GM12878 (cell line): ENCODE data around the gene EHHADH. TPM values are rescaled to one million over a fixed set of nuclear protein-coding genes. Genes with fewer than 3 reads are reported as not detected.

Source experiments
- CBX3 ChIP-seq: fragments of 200-600 bp; sonication (generic); IDR thresholded peaks from 2 replicates; pipeline ENCODE4 v1.6.1; 2016; ENCODE audit warnings: low read depth, borderline replicate concordance
- CTCF ChIP-seq, 3 experiments: IDR thresholded peaks in 2 of 3; conservative IDR thresholded peaks in 1 of 3; 2 replicates each; pipeline ENCODE4 v1.5.1; 2011; ENCODE audit warnings: low read depth in 3 of 3, low read length in 3 of 3, mild to moderate bottlenecking in 3 of 3, control low read depth in 2 of 3, moderate library complexity in 2 of 3, inconsistent platforms in 1 of 3, mixed read lengths in 1 of 3; ENCODE audit not compliant: control insufficient read depth in 2 of 3, insufficient read depth in 1 of 3; ENCODE audit errors: extremely low read depth in 1 of 3
- MYB ChIP-seq: fragments of 150-350 bp; IDR thresholded peaks from 2 replicates; pipeline ENCODE4 v1.6.1; 2014; ENCODE audit warnings: mild to moderate bottlenecking, low read depth, low read length, borderline replicate concordance
- POLR2AphosphoS5 ChIP-seq: IDR thresholded peaks from 2 replicates; pipeline ENCODE4 v1.6.1; 2011; ENCODE audit warnings: mild to moderate bottlenecking, low read length, inconsistent platforms
- RBBP5 ChIP-seq: fragments of 200-600 bp; sonication (generic); conservative IDR thresholded peaks from 2 replicates; pipeline ENCODE4 v1.6.1; 2016
- polyA plus RNA-seq, 11 experiments: library from polyadenylated mRNA; depleted of rRNA in 4 of 11; unstranded in 6 of 11; stranded (reverse) in 5 of 11; fragments of >200 nt; fragmentation: Nextera tagmentation in 4 of 11; fragmentation: Illumina TruSeq in 1 of 11; extraction: Ambion mirVana in 4 of 11; extraction: Trizol in 1 of 11; gene quantifications; 1 replicate in 1 of 11; 2 replicates in 10 of 11; pipeline versions ENCODE4 v1.2.1 to v1.2.3, GENCODE V29; 2011 to 2016; ENCODE audit warnings: inconsistent platforms in 2 of 11, missing spikeins in 2 of 11, low read depth in 1 of 11
- total RNA-seq, 4 experiments: library from RNA; depleted of rRNA in 3 of 4; stranded (reverse); fragments of >200 nt in 3 of 4; fragmentation: Illumina TruSeq in 1 of 4; extraction: Trizol in 1 of 4; gene quantifications; 2 replicates each; pipeline versions ENCODE4 v1.2.1 to v1.2.3, GENCODE V29; 2013 to 2021
- TF ChIP-seq, protein P1 (sequence below): IDR thresholded peaks from 2 replicates; pipeline ENCODE4 v1.6.1; 2012; ENCODE audit warnings: mild to moderate bottlenecking, low read depth, low read length
- TF ChIP-seq, protein P2 (sequence below): IDR thresholded peaks from 2 replicates; pipeline ENCODE4 v1.6.1; 2012; ENCODE audit warnings: improper control_type of control experiment, low read depth, low read length; ENCODE audit not compliant: insufficient replicate concordance
- TF ChIP-seq, protein P3 (sequence below): fragments of 450-650 bp; IDR thresholded peaks from 2 replicates; pipeline ENCODE4 v1.6.1; 2017; ENCODE audit warnings: mild to moderate bottlenecking, low read depth, inconsistent platforms; ENCODE audit not compliant: poor library complexity, severe bottlenecking

EHHADH gene
- total and polyA plus RNA-seq, 10 of the 15 experiments (the other 5 are each of a cell fraction or from before 2014, with no cell fraction given): 0.96 to 8.4 (median 5.3) TPM

DNA sequence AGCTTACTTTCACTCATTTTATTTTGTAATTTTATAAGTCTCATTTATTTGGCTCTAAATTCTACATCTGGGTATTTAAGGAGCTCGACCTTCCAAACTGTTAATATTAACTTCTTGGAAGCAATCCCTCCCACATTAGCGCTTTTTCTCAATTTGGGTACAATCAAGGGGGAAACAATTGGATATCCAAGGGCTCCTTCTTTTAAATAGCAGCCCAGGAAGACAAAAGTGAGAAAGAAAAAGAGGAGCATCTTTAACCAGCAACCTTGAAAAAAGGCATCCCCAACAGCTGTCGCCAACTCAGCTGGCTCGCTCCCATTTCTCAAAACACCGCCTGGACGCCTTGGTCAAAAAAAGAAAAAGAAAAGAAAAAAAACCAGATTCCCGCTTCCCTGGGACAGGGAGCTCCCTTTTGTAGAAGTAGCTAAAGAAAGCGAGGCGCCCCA is 101.9 kb downstream of the EHHADH start (continued):
- no peak for TF ChIP-seq MYB
- TF ChIP-seq CTCF (IDR thresholded peaks at IDR 0.05 in 2 of 3, conservative IDR thresholded peaks at IDR 0.05 in 1 of 3; ENCODE audit: control insufficient read depth in 2 of 3, extremely low read depth in 1 of 3, insufficient read depth in 1 of 3, low read depth in 3 of 3, low read length in 3 of 3): no peak
- no peak for TF ChIP-seq CBX3
- TF ChIP-seq RBBP5: no peak
- TF ChIP-seq, protein P1, sequence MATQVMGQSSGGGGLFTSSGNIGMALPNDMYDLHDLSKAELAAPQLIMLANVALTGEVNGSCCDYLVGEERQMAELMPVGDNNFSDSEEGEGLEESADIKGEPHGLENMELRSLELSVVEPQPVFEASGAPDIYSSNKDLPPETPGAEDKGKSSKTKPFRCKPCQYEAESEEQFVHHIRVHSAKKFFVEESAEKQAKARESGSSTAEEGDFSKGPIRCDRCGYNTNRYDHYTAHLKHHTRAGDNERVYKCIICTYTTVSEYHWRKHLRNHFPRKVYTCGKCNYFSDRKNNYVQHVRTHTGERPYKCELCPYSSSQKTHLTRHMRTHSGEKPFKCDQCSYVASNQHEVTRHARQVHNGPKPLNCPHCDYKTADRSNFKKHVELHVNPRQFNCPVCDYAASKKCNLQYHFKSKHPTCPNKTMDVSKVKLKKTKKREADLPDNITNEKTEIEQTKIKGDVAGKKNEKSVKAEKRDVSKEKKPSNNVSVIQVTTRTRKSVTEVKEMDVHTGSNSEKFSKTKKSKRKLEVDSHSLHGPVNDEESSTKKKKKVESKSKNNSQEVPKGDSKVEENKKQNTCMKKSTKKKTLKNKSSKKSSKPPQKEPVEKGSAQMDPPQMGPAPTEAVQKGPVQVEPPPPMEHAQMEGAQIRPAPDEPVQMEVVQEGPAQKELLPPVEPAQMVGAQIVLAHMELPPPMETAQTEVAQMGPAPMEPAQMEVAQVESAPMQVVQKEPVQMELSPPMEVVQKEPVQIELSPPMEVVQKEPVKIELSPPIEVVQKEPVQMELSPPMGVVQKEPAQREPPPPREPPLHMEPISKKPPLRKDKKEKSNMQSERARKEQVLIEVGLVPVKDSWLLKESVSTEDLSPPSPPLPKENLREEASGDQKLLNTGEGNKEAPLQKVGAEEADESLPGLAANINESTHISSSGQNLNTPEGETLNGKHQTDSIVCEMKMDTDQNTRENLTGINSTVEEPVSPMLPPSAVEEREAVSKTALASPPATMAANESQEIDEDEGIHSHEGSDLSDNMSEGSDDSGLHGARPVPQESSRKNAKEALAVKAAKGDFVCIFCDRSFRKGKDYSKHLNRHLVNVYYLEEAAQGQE: no peak
- no peak for TF ChIP-seq POLR2AphosphoS5
- TF ChIP-seq, protein P2, sequence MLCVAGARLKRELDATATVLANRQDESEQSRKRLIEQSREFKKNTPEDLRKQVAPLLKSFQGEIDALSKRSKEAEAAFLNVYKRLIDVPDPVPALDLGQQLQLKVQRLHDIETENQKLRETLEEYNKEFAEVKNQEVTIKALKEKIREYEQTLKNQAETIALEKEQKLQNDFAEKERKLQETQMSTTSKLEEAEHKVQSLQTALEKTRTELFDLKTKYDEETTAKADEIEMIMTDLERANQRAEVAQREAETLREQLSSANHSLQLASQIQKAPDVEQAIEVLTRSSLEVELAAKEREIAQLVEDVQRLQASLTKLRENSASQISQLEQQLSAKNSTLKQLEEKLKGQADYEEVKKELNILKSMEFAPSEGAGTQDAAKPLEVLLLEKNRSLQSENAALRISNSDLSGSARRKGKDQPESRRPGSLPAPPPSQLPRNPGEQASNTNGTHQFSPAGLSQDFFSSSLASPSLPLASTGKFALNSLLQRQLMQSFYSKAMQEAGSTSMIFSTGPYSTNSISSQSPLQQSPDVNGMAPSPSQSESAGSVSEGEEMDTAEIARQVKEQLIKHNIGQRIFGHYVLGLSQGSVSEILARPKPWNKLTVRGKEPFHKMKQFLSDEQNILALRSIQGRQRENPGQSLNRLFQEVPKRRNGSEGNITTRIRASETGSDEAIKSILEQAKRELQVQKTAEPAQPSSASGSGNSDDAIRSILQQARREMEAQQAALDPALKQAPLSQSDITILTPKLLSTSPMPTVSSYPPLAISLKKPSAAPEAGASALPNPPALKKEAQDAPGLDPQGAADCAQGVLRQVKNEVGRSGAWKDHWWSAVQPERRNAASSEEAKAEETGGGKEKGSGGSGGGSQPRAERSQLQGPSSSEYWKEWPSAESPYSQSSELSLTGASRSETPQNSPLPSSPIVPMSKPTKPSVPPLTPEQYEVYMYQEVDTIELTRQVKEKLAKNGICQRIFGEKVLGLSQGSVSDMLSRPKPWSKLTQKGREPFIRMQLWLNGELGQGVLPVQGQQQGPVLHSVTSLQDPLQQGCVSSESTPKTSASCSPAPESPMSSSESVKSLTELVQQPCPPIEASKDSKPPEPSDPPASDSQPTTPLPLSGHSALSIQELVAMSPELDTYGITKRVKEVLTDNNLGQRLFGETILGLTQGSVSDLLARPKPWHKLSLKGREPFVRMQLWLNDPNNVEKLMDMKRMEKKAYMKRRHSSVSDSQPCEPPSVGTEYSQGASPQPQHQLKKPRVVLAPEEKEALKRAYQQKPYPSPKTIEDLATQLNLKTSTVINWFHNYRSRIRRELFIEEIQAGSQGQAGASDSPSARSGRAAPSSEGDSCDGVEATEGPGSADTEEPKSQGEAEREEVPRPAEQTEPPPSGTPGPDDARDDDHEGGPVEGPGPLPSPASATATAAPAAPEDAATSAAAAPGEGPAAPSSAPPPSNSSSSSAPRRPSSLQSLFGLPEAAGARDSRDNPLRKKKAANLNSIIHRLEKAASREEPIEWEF: no peak
- TF ChIP-seq, protein P3, sequence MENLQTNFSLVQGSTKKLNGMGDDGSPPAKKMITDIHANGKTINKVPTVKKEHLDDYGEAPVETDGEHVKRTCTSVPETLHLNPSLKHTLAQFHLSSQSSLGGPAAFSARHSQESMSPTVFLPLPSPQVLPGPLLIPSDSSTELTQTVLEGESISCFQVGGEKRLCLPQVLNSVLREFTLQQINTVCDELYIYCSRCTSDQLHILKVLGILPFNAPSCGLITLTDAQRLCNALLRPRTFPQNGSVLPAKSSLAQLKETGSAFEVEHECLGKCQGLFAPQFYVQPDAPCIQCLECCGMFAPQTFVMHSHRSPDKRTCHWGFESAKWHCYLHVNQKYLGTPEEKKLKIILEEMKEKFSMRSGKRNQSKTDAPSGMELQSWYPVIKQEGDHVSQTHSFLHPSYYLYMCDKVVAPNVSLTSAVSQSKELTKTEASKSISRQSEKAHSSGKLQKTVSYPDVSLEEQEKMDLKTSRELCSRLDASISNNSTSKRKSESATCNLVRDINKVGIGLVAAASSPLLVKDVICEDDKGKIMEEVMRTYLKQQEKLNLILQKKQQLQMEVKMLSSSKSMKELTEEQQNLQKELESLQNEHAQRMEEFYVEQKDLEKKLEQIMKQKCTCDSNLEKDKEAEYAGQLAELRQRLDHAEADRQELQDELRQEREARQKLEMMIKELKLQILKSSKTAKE: no peak
